ENCODE measurements around the gene MALRD1.

The MALRD1 gene

GRCh38 chr10:19777806-19778205 lies 729.2 kb downstream of the MALRD1 start:
- H3K36me3 ChIP-seq (ENCODE audit: control insufficient read depth in 1 of 2, insufficient read depth in 2 of 2, low read length in 2 of 2): no peaks in the 10 kb centered on the region
- H3K27ac ChIP-seq (ENCODE audit: low read depth, low read length): no peak overlapping the region
- H3K4me3 ChIP-seq (ENCODE audit: low read depth in 1 of 2, low read length in 2 of 2): no peak overlapping the region
- no peaks in the 10 kb centered on the region for H3K4me1 ChIP-seq (ENCODE audit: control insufficient read depth in 1 of 2, insufficient read depth in 2 of 2, low read length in 2 of 2)
- peaks cover 0 to 4% of the 10 kb centered on the region in 2 donors for H3K9me3 ChIP-seq (ENCODE audit: control insufficient read depth in 1 of 2, low read length in 2 of 2)
- no peaks in the 10 kb centered on the region for H3K27me3 ChIP-seq (ENCODE audit: control insufficient read depth in 1 of 2, insufficient read depth in 2 of 2, low read length in 2 of 2)
- no peak overlapping the region for H3K9ac ChIP-seq (ENCODE audit: low read depth in 1 of 2, low read length in 2 of 2)

GRCh38 chr10:19778996-19779395 lies 730.4 kb downstream of the MALRD1 start:
- no peak overlapping the region for H3K9ac ChIP-seq (ENCODE audit: low read depth in 1 of 2, low read length in 2 of 2)
- no peak overlapping the region for H3K27ac ChIP-seq (ENCODE audit: low read depth, low read length)
- peaks cover 0 to 4% of the 10 kb centered on the region in 2 donors for H3K9me3 ChIP-seq (ENCODE audit: control insufficient read depth in 1 of 2, low read length in 2 of 2)
- H3K36me3 ChIP-seq (ENCODE audit: control insufficient read depth in 1 of 2, insufficient read depth in 2 of 2, low read length in 2 of 2): no peaks in the 10 kb centered on the region
- H3K27me3 ChIP-seq (ENCODE audit: control insufficient read depth in 1 of 2, insufficient read depth in 2 of 2, low read length in 2 of 2): no peaks in the 10 kb centered on the region
- H3K4me3 ChIP-seq (ENCODE audit: low read depth in 1 of 2, low read length in 2 of 2): no peak overlapping the region
- no peaks in the 10 kb centered on the region for H3K4me1 ChIP-seq (ENCODE audit: control insufficient read depth in 1 of 2, insufficient read depth in 2 of 2, low read length in 2 of 2)

GRCh38 chr10:19782430-19783089 lies 734.0 kb downstream of the MALRD1 start:
- Histone ChIP-seq H3K9me3 (ENCODE audit: control insufficient read depth in 1 of 2, low read length in 2 of 2) (peaks cover 0 to 4% of the 10 kb centered on the region in 2 donors), H3K27me3 (ENCODE audit: control insufficient read depth in 1 of 2, insufficient read depth in 2 of 2, low read length in 2 of 2) (no peaks in the 10 kb centered on the region), H3K4me1 (ENCODE audit: control insufficient read depth in 1 of 2, insufficient read depth in 2 of 2, low read length in 2 of 2) (no peaks in the 10 kb centered on the region), H3K27ac (ENCODE audit: low read depth, low read length) (no peak overlapping the region), H3K4me3 (ENCODE audit: low read depth in 1 of 2, low read length in 2 of 2) (no peak overlapping the region), H3K36me3 (ENCODE audit: control insufficient read depth in 1 of 2, insufficient read depth in 2 of 2, low read length in 2 of 2) (no peaks in the 10 kb centered on the region), H3K9ac (ENCODE audit: low read depth in 1 of 2, low read length in 2 of 2) (no peak overlapping the region)

GRCh38 chr10:19783721-19784120 lies 735.1 kb downstream of the MALRD1 start:
- Histone ChIP-seq H3K9me3 (ENCODE audit: control insufficient read depth in 1 of 2, low read length in 2 of 2) (peaks cover 0 to 4% of the 10 kb centered on the region in 2 donors), H3K9ac (ENCODE audit: low read depth in 1 of 2, low read length in 2 of 2) (no peak overlapping the region), H3K27ac (ENCODE audit: low read depth, low read length) (no peak overlapping the region), H3K36me3 (ENCODE audit: control insufficient read depth in 1 of 2, insufficient read depth in 2 of 2, low read length in 2 of 2) (no peaks in the 10 kb centered on the region), H3K4me1 (ENCODE audit: control insufficient read depth in 1 of 2, insufficient read depth in 2 of 2, low read length in 2 of 2) (no peaks in the 10 kb centered on the region), H3K27me3 (ENCODE audit: control insufficient read depth in 1 of 2, insufficient read depth in 2 of 2, low read length in 2 of 2) (no peaks in the 10 kb centered on the region), H3K4me3 (ENCODE audit: low read depth in 1 of 2, low read length in 2 of 2) (no peak overlapping the region)
